GM19240 (cell line): Measurements from ENCODE around the gene RPS8.
"Not testable (repeated sequence)": the region's sequence is repeated elsewhere in the genome, so short reads cannot be mapped to it uniquely, and the experiment has no call there.

Source experiments
- DNase-seq: peaks from one replicate; pipeline ENCODE4 v3.0.0; 2011; ENCODE audit warnings: low spot score; ENCODE audit not compliant: insufficient read length

RPS8 gene

DNA sequence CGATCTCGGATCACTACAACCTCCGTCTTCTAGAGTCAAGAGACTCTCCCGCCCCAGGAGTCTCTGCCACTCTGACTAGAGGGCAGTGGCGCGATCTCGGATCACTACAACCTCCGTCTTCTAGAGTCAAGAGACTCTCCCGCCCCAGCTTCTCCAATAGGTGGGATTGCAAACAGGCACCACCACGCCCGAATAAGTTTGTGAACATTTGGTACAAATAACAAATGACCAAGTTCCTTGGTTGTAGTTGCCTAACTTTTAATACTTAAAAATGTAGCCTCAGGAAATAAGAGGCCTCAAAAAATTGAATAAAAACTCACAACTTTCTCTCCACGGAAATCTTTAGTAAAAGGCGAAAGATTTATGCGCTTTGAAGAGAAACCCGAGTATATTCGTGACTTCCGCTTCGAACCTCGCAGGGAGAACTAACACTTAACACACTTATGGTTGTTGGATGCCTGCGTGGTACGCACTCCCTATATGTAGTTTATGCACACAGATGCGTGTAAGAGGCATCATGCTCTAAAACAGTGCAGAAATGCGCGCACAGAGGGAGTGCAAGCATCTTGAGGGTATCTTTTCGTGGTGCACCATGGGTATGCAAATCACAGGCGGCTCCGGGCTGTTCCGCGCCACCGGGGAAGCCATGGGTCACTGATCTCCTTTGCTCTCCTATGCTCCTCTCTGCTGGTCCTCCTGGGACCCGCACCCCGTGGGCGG is 44.4 kb downstream of the RPS8 start:
- peak; percentile 93 for DNase-seq

DNA sequence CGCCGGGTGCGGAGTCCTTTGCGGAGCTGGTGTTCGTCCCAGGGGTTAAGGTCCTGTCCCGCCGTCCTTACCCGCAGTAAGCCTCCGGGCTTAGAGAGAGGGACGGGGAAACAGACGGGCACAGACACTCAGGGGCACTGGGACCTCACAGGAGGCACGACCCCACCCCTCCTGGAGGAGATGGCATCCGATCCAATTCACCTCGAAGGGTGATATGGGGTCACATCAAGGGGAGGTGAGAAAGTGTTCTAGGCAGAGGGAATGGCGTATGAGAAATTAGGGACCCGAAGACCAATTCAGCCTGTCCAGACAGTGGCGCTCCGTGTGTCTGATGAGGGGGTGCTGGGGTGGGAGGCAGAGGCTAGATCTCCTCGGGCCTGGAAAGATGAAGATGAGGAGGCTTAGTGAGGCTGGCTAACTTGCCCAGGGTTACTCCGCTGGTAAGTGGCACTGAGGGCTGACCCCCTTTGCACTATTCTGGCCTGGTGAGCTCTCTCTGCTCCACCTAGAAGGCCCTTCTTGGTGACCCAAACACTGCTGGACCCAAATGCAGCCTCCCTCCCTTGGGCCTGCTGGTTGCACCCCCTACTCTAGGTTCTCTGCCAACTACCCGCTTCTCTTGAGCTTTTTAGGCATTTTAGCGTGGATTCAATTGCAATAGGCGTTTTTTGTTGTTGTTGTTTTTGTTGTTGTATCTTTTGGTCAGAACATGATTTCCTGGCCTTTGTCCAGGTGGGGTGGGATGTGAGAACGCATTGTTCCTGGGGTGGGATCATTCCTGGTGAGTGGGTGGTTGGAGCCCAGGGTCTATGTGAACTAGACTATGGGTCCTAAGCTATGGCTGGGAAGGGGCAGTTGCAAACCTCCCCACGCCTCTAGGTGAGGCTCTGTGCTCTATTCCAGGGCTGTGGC is 45.2 kb downstream of the RPS8 start:
- DNase-seq, result no peak

DNA sequence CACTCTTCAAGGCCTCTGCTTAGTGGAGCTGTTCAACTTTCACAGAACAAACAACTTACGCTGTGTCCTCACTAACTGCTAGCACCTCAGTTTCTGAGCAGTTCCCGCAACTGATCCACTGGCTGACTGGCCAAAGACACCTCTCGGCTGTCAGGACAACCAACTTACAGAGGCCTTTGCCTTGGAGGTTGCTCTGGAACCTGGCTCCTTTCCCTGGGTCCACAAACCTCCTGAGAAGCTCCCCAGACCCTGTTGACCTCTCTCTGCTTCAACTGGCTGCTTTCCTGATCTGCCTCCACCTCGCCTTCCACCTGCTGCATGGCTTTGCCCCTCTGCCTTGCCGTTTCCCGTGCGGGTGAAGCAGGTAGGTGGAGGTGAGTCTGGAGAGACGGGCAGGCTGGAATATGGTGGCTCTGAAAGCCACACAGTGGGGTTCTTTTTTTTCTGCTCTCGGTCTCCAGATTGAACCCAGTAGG is 45.9 kb downstream of the RPS8 start:
- DNase-seq, result no peak

DNA sequence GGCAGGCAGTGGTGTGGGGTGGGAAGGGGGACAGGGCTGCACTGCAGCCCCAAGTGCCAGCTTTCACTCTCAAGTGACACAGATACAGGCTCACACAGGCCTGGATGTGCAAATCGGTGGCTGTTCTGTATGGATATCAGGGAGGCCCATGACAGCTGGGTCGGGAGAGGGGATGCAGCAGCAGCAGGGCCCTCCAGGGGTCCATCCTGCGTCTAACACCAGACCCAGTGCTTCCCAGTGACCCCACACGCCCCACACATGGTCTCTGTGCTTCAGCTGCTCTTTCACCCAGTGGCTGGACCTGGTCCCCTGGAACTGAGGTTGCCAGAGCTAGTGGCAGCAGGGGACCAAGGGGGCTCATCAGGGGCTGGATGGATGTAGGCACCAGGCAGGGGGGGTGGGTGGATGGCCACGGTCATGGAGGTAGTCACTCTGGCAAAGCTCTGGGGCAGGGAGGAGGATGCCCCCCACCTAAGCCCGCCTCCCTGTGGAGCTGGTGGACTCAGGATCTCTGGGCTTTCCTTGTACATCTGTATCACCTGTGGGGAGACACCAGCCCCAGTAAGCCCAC is 46.9 kb downstream of the RPS8 start:
- DNase-seq, result no peak

DNA sequence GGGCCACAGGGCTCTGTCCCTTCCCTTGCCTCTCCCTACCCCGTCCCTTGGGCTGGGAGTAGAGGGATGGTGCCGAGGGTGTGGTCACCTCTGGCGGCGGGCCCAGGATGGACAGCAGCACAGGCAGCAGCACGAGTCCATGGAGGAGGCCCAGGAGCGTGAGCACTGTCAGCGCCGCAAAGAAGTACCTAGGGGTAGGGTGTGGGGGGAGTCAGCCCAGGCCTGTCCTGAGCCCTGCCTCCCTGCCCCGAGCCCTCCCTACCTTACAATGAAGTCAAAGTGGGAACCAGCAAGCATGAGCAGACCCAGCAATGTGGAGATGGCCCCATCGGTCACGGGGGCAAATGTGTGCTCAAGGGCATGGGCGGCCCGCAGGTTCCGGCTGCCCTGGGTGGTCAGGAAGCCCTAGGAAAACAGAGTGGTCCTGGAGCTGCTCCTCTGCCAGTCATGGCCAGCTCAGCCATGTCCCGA is 47.7 kb downstream of the RPS8 start:
- no peak for DNase-seq

DNA sequence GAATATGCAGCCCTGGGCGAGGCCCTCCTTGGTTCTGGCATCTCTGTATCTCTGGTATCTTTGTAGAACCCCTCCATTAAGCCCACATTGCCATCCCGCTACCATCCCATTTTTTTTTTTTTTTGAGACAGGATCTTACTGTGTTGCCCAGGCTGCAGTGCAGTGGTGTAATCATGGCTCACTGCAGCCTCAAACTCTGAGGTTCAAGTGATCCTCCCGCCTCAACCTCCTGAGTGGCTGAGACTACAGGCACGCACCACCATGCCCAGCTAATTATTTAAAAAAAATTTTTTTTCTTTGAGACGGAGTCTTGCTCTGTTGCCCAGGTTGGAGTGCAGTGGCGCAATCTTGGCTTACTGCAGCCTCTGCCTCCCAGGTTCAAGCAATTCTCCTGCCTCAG is 49.1 kb downstream of the RPS8 start:
- not testable (repeated sequence) for DNase-seq

DNA sequence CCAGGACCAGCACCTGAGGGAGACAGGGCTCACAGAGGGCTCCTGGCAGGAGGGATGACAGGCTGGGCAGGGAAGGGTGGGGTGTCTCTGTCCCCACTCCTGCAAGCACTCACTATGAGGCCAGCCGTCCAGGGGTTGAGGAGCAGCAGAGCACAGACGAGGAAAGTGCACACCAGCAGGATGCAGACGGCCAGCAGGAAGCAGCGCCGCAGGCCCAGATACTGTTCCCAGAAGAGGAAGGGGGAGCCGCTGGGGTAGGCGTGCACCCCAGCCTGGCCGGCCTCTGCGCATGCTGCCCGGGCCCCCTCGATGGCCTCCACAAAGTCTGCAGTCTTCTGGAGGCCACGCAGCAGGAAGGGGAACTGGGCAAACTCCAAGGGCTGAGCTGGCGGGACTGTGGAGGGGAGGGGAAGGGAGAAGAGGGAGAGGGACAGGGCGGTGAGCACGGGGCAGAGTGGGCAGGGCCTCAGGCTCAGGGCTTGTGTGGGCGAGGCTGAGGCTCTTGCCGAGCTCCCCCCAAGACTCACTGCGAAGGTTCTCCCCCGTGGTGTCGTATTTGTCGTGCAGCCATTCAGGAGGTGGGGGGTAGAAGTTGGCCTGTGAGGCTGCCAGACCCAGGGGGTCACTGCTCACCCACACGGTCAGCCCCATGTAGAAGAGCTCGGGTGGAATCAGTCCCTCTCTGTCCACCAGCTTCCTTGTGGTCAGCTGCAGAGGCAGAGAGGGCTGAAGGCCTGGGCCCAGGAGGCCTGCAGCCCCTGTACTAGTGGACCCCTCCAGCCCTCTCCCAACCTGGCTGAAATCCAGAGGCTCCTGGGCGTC is 51.2 kb downstream of the RPS8 start:
- DNase-seq, result no peak

DNA sequence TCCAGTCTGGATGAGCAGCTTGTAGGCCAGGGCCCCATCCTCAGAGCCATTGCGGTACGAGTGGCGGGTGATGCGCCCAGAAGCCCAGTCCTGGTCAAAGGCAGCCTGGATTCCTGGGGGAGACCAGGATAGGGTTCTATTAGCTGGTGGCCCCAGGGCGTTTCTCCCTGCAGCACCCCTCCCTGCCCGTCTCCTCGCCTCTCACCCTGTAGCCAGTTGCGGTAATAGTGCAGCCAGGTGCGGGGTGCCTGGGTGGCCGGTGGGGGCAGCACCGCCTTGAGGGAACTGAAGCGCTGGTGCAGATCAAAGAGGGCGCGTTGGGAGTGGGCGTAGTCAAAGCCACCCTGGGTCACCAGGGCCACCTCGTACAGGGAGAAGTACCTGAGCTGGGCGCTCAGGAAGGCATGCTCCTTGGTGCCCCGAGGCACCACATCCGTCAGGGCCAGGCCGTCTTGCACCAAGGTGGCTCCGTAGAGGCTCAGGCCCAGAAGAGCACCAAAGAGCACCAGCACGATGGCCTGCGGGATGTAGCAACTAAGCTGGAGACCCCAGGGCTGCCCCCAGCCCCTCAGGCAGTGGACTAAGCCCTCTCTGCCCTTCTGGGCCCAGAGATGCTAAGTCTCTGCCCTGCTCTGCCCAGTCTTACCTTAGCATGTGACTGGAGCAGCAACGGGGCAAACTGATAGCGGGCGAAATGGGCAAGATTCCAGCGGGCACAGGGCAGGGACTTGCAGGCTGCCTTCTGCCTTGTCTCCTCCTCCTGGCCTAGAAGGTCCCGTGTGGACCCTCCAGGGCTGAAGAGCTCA is 52.1 kb downstream of the RPS8 start:
- DNase-seq, result no peak

DNA sequence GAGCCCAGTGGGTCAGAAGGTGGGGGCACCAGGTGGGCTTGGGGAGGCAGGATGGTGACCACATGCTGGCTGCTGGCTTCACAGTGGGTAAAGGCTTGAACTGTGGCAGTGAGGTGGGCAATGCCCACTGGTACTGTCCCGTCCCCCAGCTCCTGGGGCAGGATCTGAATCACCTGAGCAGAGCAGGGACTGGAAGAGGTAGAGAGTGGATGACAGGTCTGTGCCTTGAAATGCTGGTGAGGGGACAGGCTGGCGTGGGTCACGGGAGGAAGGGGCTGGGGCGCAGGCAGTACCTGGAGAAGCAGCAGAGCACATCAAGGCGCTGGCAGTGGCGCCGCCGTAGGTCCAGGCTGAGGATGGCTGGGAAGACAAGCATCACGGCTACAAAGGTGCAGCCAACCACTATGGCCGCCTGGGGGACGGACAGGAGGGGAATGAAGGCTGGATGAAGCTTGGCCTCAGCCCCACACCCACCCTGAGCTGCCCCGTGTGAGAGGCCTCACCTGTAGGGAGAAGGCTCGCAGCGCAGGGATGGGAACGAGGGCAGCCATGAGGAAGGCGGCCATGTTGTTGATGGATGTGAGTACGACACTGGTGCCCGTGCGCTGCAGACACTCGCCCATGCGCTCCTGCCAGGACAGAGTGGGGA is 52.8 kb downstream of the RPS8 start:
- no peak for DNase-seq
